SKM-1 (cell line): Measurements from ENCODE around the gene EZH2.

Experiments
- DNase-seq: peaks from one replicate; lab custom pipeline; 2025; ENCODE audit not compliant: unreplicated experiment; lab: John Stamatoyannopoulos, UW

The EZH2 gene

DNA sequence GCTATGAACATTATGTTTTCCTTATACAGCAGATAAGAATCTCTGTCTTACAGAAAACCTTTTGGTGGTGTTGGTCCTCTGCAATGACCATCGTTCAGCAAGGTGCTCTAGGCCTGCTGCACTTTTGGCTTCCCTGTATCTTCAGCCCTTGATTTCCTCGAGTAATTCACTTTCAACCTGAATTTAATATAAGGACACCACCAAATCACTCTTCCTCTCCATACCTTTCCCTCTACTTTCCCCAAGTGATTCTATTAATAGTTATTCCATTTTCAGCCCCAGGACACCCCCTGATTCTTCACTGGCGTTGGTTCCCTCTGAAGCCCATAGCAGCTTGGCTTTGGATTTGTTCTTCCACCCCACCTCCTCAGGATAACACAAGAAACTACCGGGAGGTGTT is 72.2 kb downstream of the EZH2 start:
- no peak for DNase-seq

DNA sequence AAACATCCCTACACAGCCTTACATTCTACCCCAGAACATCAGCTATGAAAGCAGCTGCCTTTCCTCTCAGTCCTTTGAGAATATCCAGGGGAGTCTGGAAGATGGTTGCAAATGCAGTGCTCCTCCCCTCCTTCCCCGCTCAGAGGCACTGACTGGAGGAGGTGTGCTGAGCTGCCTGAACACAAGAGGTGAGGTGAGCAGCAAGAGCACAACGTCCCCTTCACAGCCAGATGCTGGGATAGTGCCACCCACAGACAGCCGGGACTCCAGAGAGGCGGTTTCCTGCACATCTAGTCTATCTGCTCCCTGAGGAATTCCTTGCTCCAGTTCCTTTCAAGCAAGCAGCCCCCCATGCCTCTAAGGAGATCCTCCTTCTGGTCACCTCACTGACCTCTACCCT is 74.2 kb downstream of the EZH2 start:
- no peak for DNase-seq

DNA sequence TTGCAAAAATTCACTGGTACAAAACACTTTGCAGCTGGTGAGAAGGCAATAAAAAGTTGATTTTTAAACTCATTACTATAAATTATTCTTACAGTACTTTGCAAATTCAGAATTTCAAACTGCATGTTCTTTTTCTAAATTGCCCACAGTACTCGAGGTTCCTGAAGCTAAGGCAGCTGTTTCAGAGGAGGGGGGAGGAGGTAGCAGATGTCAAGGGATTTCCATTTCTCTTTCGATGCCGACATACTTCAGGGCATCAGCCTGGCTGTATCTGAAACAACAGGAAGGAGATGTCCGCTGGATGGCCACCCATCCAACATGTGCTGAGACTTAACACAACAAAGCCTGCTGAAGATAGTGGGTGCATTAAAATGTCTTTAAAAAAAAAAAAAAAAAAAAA is 76.7 kb downstream of the EZH2 start:
- DNase-seq: no peak

DNA sequence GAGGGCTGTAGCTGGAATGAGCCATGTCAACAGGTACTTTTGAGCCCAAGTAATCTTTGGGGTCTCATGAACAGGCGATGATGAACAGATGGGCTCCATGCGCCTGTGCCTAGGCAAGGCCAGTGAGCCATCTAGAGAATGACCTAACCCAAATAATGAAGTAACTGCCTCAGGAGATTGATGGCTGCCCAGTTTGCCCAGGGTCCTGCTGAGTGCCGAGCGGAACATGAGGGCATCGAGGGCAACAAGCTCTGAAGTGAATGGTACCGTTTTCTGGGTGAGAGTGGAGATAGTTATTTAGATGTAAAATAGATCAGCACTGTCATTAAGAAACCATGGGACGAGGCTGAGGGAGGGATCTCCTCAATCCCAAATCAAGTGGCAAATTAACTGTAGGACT is 77.9 kb downstream of the EZH2 start:
- DNase-seq: no peak

DNA sequence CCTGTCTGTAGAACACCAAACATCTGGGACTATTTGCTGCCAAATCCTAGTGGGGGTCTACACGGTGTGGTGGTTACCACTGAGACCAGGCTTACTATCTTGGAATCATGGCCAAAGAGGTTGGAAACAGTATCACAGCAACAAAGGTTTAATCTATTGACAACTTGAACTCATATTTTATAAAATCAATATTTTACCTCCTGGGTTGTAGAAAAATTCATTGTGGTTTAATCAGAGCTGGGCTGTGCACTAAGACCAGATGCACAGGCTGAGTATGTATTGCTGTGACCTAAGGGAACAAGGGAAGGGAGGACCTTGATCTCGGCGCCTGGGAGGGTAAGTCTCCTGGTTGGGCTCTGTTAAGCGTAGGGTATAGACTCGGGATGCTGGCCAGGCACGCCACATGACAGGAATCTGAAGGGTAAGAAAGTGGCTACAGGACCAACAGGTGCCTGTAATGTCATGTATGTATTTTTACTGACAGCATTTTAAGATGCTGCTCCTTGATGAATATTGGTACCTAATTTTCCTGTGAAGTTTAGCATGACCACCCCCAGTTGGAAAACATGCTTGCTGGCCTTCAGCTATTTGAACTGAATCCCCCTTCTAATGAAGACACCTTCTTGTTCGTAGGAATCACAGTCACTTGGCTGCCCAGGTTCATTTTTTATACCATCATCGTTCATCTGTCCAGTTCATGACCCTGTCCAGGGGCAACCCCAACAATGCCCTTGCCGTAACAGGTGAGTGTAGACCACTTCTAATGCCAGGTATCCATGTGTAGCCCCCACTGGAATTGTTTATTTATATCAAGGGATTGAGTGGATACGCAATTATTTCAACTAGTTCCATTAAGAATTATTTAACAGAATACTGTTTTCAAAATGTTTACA is 79.5 kb downstream of the EZH2 start:
- DNase-seq: no peak

DNA sequence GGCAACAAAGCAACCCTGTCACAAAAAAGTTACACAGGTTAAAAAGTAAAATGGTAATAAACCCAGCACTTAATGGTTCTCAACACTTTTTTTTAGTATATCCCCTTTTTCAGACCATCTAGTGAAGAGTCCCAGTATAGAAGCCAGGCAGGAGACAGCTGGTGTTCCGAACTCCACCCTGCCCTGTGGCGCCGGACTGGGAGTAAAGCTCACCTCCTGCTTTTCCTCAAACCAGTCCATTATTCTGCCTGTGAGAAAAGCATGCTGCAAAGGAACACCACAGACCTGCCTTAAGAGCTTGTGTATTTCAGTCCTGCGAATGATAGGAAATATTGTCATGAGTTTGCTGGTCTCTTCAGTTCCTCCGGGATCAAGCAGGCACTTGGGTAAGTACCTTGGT is 81.0 kb downstream of the EZH2 start:
- DNase-seq: no peak

DNA sequence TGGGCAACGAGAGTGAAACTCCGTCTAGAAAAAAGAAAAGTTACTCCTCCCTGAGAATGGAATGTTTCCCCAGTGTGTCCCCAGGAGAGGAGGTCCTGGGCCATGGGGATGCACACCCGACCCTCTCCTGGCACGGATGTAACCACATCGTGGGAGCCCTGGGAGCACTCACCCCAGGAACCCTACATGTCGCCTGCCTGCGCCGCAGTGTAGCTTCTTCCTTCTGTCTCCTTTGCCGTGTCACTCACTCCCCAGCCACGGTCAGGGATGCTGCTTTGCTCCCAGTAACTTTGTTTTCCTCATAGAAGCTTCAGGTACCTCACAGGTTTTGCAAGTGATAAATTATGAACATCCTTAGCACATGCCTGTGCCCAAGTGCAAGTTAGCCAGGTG is 82.0 kb downstream of the EZH2 start:
- DNase-seq: no peak

DNA sequence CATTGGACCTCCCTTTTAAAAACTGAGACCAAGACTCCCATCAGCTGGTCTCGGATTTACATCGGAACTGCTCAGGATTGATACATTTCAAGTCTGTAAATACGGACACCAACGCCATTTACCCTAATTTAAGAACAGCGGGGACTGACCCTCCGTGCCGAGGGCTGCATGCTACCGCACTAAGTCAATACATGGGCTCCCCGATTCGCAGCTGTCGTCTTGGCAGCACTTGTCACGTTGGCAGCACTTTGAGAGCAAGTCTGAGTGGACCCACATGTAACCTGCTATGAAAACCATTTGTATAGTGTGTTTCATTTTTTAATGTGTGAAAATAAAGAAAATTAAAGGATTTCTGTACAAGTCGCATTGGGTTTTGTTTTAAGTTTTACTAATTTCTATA is 83.4 kb downstream of the EZH2 start:
- DNase-seq: no peak

DNA sequence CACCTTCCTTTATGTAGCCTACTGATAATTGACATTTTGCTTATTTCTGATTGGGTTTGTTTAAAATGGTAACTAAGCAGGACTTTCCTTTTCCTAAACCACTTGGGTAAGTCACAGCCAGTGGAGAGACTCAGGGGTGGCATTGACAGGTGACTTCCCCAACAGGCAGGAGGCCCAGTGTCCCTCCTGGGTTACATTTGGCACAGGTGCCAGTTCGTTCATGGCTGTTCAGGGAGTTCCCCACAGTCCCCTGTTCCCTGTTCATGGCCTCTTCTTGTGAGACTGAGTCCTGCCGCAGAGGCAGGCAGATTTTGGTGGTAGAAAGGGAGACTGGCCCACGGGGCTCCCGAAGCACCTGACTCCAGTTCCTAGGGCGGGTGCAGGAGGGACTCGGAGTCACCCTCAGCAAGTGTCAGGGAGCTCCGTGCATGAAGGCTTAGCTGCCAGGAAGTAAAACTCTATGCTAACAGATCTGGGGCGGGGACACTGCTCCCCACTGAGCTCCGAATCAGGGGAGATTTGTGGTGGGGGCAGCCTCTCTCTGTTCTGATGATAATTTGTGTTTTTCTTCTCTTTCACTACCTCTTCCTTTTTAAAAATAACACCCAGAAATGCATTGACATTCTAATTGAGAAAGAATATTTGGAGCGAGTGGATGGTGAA is 84.1 kb downstream of the EZH2 start:
- no peak for DNase-seq

DNA sequence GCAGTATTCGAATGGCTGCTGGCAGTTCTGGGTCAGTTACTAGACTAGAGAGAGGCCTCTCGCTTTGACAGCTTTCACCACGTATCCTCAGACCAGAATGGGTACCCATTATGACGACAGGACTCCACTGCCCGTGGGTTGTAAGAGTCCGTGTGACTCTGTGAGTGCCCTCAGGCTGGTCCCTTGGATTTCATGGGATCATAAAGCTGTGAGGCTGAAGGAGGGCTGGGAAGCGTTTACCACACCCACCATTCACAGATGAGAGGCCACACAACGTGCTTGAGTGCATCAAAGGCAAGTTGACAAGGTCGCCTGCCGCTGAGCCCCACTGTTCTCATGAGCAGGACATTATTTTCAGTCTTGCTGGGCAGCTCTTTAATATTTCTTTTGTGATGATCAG is 87.2 kb downstream of the EZH2 start:
- no peak for DNase-seq

DNA sequence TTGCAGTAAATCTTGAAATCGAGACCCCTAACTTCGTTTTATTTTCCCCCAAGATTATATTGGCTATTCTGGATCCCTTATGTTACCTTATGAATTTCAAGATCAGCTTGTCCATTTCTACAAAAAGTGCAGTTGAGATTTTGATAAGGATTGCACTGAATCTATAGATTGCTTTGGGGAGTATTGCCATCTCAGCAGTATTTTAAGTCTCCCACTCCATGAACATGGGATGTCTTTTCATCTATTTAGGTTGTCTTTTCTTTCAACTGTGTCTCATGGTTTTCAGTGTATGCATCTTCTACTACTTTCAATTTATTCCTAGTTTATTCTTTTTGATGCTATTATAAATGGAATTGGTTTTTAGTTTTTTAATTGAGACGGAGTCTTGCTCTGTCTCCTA is 89.6 kb downstream of the EZH2 start:
- no peak for DNase-seq

DNA sequence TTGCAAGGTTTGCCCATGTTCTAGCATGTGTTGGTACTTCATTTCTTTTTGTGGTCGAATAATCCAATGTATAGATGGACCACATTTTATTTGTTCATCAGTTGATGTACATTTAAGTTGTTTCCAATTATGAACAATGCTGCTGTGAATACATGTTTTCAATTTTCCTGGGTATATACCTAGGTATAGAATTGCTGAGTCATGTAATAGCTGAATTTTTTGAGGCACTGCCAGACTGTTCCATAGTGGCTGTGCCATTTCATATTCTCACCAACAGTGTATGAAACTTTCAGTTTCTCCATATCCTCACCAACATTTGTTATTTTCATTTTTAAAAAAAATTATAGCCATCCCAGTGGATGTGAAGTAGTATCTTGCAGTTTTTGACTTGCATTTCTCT is 90.5 kb downstream of the EZH2 start:
- DNase-seq: no peak

DNA sequence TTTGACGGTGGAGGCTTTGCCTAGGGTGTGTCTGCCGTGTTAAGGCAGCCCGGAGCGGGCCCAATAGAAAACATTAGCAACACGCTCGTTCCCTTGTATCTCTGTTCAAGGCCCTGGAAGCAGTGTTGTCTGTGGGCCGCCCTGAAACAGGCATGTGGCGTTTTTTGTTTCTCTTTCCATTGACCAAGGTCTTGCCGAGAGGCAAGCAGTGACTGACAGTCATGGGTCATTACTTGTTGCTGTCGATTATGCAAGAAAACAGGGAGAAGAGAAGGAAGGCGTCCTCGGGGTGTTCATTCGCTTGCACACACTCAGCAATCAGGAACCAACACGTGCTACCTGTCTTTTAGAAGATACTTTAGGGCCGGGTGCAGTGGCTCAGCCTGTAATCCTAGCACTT is 92.5 kb downstream of the EZH2 start:
- no peak for DNase-seq

DNA sequence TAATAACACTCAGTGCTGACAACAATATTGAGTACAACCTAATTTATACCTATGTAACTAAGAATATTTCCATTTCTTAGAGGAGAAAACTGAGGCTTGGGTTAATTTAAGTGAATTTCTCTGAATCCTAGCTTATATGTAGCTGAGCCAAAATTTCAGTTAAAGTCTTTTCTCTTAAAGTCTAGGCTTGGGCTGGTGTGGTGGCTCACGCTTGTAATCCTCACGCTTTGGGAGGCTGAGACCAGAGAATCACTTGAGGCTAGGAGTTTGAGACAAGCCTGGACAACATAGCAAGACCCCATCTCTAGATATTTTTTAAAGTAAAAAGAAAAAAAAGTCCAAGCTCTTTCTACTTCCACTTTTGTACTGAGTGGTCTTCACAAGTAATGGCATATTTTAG is 93.2 kb downstream of the EZH2 start:
- no peak for DNase-seq

DNA sequence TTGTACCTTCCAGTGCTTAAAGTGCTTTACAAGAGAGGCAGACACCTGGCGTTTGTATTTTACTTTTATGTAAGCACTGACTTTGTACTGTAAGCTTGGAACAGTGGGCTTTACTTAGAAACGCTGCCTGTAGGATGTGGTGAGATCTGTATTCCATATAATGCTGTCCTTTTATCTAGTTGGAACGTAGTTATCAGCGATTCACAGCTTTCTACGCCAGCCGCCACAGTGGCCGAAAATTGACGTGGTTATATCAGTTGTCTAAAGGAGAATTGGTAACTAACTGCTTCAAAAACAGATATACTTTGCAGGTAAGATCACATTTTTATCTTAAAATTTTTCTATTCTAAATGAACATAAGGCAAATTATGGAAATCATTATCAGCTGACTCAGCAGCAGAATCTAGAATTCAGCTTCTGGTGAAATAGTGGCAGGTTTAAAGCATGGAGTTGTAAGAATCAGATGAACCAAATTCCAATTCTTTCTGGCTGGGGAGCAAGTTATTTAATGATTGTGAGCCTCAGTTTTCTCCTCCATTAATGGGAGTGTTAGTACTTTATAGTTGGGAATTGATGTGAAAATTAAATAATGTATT is 93.9 kb downstream of the EZH2 start:
- DNase-seq: no peak

DNA sequence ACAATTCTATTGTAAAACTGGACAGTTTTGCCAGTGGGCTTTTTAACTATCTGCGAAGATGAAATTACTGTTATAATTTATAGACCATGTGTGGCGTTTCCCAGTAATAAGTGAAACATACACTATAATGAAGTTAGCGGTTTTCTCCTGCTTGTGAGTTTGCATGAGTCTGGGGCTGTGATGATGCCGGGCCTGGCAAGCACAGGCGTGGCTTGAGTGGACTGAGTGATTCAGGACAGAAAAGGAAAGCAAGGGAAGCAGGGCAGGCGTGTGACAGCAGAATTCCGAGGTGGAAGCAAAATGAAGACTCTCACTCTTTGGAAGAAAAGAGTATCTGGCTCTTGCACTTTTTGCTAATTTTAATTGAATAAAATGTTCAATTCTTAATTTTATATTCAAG is 94.9 kb downstream of the EZH2 start:
- DNase-seq: no peak

DNA sequence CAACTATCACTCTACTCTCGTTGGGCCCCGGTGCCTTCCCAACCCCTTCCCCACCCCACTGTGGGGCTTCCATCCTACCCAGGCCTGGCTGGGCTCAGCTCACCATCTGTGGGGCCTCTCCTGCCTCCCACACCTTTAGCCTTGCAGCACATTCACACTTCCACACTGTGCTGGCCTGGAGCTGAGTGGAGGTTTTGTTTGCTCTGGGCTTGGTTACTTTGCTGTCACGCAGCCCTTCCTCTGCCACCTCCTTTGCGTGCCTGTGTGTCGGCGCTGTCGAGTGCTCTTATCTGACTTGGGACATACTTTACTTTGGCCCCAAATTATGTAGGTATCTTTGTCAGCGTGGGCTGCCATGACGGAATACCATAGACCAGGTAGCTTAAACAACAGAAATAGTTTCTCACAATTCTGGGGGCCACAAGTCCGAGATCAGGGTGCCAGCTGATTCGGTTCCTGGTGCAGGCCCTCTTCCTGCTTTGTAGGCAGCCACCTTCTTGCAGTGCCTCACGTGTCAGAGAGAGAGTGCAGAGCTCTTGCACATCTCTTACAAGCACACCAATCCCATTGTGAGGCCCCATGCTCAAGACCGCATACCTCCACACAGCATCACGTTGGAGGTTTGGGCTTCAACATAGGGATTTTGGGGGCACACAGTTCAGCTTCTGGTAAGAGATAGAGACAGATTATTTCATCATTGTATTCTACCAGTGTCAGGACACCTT is 96.4 kb downstream of the EZH2 start:
- DNase-seq: no peak

DNA sequence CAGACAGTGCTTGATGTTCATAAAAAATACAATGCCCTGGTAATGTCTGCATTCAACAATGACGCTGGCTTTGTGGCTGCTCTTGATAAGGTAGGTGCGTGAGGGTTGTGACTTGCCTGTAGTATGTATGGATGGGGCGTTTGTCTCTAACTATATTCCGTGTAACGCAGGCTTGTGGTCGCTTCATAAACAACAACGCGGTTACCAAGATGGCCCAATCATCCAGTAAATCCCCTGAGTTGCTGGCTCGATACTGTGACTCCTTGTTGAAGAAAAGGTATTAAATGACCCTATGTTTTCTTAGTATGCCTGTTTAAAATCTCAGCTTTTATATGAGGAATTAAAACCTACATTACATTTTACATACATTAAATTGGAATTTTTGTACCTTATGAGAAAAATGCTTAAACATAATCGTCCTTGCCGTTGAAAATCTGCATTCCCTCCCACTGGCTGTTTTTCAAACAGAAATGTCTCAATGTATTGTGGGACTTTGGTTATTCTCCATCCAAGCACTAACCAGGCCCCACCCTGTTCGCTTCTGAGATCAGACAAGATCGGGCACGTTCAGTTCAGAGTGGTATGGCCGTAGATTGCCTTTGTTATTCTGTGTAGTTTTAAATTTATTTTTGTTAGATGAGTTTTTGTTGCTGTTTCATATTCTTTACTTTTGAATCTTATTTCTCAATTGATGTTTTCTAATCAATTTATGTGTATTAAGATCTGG is 100.1 kb downstream of the EZH2 start:
- no peak for DNase-seq

DNA sequence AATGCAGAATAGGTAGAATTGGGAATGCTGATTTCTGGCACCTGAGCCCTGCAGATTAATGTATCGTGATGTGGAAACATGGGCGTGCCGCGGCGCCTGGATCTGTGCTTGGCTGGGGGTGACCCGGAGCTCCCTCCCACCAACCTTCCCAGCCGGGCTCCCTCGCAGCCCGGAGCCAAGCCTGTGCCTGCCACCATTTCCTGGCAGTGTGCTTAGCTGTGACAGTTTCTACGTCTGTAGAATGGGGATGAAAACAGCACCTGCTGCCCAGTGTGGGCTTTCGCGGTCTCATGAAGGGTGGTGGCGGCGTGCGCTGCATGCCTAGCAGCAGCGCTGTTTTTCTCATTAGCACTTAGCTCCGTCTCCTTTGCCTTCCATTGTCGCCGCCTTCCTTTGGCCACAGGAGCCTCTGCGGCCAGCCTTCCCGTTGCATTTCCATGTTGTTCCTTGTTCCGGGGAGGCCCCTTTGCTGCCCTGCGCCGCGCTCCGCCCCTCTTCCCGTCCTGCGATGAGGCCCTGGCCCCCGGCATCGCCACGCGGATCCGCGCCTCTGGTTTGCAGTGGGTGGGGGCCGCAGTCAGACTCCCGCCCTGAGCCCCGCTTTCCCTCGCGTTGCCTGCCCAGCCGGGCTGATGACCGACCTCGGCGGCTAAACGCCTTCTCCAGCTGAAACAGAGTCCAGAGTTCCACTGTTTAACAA is 101.2 kb downstream of the EZH2 start:
- no peak for DNase-seq

DNA sequence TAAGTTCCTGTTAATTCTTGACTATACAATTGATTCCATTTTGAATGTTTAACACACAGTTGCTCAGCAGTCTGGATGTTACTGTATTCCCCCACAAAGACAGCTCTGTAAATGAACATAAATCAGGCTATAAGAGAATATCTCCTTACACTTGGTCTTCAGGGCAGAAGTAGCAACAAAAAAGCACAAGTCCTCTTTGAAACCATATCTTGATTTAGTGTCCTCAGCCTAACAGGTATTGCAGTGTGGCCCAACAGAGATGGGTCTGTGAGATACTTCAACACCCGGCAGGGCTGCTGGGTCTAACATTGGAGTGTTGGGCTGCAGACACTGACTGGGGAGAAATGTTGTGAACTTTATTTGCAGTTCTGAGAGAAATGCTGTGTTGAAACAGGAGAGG is 109.6 kb downstream of the EZH2 start:
- no peak for DNase-seq
